ENCODE data around the gene WDR19.
"Not testable (repeated sequence)": the region's sequence is repeated elsewhere in the genome, so short reads cannot be mapped to it uniquely, and the experiment has no call there.

WDR19 gene

DNA sequence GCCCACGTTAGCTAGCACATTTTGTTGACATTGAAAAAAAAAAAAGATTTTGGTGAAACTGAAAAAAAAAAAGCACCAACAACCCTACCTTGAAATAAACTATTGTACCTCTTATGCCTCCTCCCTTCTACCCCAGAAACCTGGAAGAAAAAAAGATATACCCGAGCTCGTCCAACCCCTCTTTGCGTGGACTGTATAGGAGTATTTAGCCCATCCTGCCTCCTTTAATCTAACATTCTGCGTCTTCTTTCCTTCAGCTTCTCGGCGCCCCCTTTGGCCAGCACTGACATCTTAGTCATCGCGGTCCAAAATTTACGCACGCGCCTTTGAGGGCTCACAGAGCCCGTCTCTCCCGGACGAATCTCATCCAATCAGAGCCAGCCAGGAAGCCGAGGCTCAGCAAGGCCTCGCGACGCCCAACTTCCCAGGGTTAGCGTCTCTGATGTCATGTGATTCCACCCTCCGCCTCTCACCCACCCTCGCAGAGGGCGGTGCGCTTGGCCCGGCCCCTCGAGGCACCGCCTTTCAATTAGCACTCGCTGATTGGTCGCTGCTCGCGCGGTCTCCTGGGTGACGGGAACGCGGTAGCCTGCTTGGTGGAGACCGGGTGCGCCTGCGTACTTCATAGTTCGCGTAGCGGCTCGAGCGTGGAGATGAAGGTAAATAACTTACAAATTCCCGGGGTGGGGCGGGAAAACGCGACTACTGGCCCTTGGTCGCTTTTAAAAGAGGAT lies at the start of gene WDR19:
Gene WDR19 (plus strand): TSS at position 625 of the 734 bp plus-strand sequence. CDS start 29 bp downstream, at position 654.
- DNase-seq (ENCODE audit: low read depth) = peak; percentile 96

DNA sequence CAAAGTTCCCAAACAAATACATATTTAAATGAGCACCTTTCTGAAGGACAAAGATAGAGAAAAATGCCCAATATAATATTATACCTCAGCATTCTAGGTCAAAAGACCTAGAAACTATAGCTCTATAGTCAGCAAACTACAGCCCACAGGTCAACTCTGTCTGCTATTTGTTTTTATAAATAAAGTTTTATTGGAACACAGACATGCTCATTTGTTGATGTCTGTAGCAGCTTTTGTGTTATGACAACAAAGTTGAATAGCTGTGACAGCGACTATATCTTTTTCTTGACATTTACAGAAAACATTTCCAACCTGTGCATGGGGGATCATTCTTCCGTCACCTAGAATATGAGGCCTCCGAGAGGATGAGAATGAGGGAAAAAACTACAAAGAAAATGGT lies 48.7 kb upstream of the WDR19 start:
- DNase-seq (ENCODE audit: low read depth) = no peak

DNA sequence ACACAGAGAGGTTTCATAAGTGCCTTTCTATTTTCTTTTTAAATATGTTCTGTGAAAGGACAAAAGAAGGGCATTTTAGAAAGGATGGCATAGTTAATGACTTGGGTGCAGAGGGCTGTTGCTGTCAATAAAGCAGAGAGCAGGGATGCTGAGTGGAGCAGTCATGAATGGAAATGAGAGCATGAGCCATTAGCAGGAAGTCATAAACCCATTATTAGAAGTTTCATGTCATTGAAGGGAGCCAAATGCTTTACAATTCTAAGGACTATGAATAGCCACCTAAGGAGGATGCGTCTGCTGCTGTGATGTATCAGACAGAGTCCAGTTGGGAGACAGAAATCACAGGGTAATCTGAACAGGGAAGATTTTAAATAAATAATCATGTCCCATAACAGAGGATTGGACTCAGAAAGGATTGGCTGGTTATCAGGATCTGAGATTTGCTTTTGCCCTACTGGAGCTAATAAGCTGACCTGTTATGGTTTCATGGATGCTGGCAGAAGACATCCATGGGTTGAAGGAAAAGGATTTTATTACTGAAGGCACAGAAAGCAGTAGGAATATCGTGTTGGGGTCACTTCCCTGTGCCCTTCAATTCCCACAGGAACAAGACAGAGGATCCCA lies 47.5 kb upstream of the WDR19 start:
- no peak for DNase-seq (ENCODE audit: low read depth)

DNA sequence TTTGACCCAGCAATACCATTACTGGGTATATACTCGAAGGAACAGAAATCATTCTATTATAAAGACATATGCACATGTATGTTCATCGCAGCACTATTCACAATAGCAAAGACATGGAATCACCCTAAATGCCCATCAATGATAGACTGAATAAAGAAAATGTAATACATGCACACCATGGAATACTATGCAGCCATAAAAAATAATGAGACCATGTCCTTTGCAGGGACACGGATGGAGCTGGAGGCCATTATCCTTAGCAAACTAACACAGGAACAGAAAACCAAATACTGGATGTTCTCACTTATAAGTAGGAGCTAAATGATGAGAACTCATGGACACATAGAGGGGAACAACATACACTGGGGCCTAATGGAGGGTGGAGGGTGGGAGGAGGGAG lies 44.1 kb upstream of the WDR19 start:
- not testable (repeated sequence) for DNase-seq (ENCODE audit: low read depth)

DNA sequence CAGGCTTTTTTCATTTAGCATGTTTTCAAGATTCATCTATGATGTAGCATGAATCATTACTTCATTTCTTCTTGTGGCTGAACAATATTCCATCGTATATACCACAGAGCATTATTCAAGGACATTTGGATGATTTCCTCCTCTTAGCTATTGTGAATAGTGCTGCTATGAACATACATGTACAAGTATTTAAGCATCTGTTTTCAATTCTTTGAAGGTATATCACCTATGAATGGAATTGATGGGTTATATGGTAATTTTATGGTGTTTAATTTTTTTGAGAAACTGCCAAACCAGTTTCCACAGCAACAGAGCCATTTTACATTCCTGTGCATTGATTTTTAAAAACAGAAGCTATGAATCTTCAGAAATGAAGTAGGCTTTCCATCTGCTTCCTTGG lies 36.1 kb upstream of the WDR19 start:
- DNase-seq (ENCODE audit: low read depth) = no peak

DNA sequence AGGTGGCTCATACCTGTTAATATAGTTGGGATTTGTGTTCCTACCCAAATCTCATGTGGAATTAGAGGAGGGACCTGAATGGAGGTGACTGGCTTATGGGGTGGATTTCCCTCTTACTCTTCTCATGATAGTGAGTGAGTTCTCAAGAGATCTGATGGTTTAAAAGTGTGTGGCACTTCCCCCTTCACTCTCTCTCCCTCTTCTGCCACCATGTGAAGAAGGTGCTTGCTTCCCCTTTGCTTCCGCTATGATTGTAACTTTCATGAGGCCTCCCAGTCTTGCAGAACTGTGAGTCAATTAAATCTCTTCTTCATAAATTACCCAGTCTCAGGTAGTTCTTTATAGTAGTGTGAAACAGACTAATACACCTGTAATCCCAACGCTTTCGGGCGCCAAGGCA lies 28.3 kb upstream of the WDR19 start:
- DNase-seq (ENCODE audit: low read depth) = no peak

DNA sequence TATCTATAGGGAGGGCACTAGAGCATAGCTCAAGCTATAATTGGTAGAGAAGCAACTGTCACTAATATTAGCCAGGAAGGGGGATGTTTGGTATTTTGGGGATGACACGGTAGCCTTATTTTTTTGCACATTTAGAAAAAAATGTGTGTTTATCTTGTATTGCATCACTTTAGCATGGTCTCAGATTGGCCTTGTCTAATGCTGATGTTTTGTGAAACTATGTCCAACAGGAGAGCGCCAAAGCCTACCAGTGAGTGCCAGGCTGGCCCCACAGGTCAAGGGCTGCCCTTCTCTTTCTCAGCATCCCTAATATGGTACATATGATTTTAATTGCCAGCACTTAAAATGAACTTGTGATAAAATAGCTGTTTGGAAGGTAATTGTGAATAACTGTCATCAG lies 24.8 kb upstream of the WDR19 start:
- DNase-seq (ENCODE audit: low read depth) = no peak

DNA sequence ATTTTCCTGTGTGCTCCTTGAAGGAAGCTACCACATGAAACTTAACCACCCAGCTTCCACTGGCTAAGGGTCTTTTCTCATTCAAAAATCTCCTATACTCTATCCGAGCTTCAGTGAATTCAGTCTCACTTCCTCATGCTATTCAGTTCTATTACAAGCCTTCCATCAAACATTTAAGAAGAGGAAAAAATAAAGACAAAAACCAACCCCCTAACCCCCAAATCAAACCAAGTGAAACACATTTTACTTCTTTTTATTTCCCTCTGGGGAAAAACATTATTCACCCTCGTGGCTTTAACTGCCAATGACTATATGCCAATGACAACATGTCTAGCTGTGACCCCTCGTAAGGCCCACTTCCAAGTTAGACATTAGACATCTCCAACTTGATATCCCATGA lies 16.2 kb upstream of the WDR19 start:
- DNase-seq (ENCODE audit: low read depth) = no peak

DNA sequence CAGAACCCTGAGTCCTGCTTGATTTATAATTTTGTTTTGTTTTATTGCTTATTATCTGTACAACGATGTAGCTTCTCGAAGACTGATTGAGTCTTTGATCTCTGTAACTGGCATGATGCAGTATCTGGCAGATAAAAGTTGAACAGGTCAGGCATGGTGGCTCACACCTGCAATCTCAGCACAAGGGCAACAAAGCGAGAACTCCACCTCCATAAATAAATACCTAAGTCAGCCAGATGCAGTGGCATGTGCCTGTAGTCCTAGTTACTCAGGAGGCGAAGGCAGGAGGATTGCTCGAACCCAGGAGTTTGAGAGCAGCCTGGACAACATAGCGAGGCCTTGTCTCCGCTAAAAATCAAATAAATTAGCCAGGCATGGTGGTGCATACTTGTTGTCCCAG lies 15.7 kb upstream of the WDR19 start:
- no peak for DNase-seq (ENCODE audit: low read depth)

DNA sequence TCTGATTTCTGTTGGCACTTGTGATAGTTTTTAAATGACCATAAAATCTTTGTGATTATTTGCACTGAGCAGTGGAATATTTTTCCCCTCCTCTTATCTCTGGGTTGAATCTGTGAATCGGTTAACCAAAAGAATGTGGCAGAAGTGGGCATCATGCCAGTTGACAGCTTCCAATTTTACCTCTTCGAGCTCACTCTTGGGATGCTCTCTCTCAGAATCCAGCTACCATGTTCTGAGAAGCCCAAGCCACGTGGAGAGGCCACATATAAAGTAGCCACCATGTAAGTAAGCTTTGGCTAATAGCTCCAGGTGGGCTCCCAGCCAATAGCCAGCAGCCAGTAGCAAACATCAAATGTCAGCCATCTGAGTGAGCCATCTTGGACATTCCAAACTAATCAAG lies 12.9 kb upstream of the WDR19 start:
- DNase-seq (ENCODE audit: low read depth) = no peak

DNA sequence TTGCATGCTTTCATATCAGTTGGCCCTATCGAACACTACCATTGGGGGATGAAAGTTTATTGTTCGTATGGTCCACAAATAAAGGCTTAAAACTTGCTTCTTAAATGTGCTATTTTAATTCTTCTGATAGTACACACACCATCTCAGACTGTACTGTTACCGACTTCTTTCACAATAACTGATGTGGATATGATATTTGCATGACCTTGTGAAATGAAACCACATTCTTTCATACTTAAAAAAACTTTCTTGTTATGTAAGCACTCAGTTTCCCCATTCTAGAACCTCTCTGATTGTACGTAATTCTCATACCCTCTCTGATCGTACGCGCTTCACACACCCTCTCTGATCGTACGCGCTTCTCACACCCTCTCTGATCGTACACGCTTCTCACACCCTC lies 12.0 kb upstream of the WDR19 start:
- no peak for DNase-seq (ENCODE audit: low read depth)

DNA sequence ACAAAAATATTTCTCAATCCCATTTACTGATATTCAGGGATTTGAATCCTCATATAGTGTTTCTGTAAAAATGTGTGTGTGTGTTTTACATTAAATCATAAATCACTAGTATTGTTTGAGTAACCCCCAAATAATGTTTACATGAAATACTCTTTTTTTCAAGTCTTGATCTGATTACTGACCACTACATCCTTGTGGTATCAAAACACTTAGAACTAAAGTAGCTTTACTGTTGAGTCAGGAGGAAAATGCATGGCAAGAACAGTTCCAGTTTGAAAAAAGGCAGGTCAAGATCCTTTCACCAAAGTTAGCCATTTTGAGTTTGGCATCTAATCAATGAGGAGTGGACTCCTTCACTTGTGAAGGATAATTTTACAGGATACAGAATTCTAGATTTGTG lies 3.6 kb upstream of the WDR19 start:
- no peak for DNase-seq (ENCODE audit: low read depth)

DNA sequence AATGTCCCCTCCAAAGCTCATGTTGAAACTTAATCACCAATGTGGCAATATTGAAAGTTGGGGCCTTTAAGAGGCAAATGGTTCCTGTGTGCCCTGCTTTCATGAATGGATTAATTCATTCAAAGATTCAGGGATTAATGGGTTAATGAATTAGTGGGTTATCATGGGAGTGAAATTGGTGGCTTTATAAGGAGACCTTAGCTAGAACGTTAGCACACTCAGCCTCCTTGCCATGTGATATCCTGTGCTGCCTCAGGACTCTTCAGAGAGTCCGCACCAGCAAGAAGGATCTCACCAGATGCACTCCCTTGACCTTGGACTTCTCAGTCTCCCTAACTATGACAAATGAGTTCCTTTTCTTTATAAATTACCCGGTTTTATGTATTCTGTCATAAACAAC lies 2.6 kb upstream of the WDR19 start:
- no peak for DNase-seq (ENCODE audit: low read depth)

DNA sequence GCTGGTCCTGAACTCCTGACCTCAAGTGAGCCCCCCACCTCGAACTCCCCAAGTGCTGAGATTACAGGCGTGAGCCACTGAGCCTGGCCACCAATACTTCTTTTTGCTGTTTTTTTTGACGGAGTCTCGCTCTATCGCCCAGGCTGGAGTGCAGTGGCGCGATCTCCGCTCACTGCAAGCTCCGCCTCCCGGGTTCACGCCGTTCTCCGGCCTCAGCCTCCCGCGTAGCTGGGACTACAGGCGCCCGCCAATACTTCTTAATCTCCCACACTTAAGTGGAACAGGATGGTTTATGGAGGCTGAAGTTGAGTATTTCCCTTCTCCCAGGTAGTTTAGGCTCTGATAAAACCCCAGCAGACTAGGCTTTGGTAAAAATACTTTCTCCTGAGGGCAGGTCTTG lies 1.7 kb upstream of the WDR19 start:
- DNase-seq (ENCODE audit: low read depth) = not testable (repeated sequence)

DNA sequence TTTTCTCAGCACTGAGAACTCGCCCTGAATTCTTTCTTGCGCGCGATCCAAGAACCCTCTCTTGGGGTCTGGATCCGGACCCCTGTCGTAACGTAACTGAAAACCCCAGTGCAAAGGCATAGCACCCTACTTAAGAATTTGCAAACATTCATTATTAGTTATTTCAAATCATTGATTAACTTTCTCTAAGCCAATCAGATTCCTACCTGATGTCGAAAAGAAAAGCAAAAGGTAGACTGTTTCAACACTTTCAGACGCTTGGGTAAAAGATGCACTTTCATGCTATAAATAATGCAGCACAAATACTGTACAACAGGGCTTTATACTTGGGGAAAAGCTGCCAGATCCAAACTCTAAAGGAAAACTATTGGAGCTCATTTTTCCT lies 817 bp upstream of the WDR19 start:
- DNase-seq (ENCODE audit: low read depth) = no peak

DNA sequence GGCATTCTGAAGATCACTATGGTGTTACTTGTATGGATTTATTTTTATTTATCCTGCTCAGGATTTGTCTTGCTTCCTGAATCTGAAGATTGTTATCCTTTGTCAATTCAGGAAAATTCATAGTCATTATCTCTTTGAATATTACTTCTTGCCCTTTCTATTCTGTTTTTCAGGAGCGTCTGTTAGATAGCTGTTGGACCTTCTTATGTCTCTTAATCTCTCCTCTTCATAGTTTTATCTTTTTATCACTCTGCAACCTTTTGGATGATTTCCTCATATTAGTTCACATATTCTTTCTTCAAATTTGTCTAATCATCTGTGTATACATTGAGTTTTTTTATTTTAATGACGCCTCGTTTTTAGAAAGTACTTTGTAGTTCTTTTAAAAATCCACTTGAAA lies 19.6 kb downstream of the WDR19 start:
- DNase-seq (ENCODE audit: low read depth) = no peak

DNA sequence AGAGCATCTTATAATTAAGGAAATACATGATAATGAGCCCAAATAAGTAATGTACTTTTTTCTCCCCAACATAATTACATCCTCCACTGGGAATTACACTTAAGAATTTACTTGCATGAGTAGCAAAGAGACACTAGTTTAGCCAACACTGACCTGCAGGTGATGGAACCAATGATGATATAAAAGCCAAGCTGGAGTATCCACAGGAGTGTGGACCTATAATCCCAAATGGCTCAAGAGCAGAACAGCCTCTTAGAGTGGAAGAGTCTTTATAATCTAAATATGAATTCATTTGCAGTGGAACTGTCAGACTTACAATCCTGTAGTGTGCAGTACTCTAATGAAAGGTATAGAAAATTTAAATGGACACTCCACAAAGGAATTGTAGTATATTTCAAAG lies 22.2 kb downstream of the WDR19 start:
- no peak for DNase-seq (ENCODE audit: low read depth)

DNA sequence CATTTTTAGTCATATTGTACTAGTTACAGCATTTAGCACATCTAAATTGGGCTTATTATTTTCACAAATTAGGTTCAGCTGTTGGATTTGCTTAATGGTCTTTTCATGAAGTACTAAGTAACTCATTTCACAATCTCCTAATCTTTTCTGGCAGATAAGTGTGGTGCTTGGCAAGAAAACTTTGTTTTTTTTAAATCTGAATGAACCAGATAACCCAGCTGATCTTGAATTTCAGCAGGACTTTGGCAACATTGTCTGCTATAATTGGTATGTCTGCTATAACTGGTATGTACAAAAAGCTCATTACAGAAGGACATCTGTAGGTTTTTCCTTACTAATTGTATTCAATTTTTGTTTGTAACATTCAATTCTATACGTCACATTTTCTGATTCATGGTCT lies 22.7 kb downstream of the WDR19 start:
- no peak for DNase-seq (ENCODE audit: low read depth)

DNA sequence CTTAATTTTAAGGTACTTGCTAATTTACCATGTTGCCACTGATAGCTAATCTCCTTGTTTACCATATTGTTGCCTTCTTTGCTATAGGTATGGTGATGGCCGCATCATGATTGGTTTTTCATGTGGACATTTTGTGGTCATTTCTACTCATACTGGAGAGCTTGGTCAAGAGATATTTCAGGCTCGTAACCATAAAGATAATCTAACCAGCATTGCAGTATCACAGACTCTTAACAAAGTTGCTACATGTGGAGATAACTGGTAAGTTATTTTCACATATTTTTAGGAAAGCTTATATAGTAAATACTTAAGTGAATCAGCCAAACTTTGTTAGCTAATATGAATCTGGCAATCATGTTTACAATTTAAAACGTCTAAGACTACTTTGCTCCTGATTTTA lies 23.1 kb downstream of the WDR19 start:
- no peak for DNase-seq (ENCODE audit: low read depth)

DNA sequence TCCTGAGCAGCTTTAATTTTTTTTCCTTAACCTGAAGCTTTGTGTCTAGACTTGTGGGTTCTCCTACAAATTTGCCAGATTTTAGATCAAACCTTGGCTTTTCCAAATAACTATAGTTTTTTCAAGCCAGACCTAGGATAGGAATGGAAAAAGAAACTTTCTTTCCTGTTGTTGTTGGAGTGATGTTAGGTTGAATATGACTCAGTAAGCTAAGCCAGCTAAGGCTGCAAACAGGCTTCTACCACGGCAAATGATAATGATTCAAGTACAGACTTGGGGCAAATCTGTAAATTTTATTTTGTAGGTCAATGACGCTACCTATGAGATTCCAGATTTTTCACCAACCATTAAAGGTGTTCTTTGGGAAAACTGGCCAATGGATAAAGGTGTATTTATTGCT lies 45.6 kb downstream of the WDR19 start:
- DNase-seq (ENCODE audit: low read depth) = no peak

DNA sequence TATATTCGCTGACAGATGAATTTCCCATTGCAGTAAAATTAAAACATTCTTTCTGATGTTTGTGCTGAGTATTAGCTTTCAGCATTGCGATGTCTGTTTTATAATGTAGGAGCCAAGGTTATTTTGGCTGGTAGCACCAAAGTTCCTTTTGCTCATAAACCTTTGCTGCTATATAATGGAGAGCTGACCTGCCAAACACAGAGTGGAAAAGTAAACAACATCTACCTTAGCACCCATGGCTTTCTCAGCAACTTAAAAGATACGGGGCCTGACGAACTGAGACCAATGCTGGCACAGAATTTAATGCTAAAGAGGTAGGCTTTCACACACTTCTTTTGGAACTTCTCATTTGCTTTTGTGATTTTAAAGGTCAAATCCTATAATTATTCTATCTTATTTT lies 46.0 kb downstream of the WDR19 start:
- DNase-seq (ENCODE audit: low read depth) = no peak

DNA sequence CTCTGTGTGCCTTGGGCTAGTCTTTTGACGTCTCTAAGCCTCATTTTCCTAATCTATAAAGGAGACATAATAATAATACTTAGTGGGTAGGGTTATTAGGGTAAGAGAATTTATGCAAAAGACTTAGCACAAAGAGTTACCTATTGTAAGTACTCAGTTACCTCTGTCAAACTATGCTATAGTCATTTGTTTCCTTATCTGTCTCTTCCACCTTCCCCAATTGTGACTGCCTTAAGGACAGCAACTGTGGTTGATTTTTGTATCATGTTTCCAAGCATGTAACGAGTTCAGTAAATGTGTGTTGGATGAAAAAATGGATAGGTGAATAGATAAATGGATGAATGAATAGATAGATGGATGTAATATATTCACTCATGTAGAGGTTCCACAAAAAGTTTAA lies 48.1 kb downstream of the WDR19 start:
- DNase-seq (ENCODE audit: low read depth) = no peak

DNA sequence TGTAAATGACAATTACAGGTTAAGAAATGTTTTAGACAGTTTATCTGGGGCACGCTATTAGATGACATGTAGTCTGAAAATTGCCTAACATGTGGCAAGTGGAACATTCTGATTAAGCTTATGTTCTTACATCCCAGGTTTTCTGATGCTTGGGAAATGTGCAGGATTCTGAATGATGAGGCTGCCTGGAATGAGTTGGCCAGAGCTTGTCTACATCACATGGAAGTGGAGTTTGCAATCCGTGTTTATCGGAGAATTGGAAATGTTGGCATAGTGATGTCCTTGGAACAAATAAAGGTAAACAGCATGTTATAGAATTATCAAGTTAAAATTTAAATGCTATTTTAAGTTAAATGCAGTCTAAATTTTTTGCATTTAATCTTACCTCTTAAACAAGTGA lies 49.3 kb downstream of the WDR19 start:
- DNase-seq (ENCODE audit: low read depth) = no peak

DNA sequence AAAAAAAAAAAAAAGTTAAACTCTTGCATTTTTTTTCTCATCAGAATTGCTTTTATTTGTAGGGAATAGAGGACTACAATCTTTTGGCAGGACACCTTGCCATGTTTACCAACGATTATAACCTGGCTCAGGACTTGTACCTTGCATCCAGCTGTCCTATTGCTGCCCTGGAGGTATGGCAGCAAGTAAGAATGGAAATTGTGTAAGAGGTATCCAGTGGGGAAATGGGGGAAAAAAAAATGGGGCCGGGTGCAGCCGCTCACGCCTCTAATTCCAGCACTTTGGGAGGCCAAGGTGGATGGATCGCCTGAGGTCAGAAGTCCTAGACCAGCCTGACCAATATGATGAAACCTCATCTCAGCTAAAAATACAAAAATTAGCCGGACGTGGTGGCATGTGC lies 49.8 kb downstream of the WDR19 start:
- DNase-seq (ENCODE audit: low read depth) = no peak
